PC-3 (cell line): ENCODE data around the gene DNAJC4.

Experiments used
- EZH2 ChIP-seq: fragments of 300-600 bp; sonication (generic); IDR thresholded peaks from one replicate; pipeline ENCODE4 v1.6.1; 2017; ENCODE audit warnings: antibody characterized with exemption, mild to moderate bottlenecking, low read length; ENCODE audit not compliant: unreplicated experiment
- TF ChIP-seq, protein P1 (sequence below): fragments of 300-600 bp; sonication (generic); conservative IDR thresholded peaks from 2 replicates; pipeline ENCODE4 v1.5.1; 2017; ENCODE audit warnings: antibody characterized with exemption, low read depth, mild to moderate bottlenecking, low read length

DNA sequence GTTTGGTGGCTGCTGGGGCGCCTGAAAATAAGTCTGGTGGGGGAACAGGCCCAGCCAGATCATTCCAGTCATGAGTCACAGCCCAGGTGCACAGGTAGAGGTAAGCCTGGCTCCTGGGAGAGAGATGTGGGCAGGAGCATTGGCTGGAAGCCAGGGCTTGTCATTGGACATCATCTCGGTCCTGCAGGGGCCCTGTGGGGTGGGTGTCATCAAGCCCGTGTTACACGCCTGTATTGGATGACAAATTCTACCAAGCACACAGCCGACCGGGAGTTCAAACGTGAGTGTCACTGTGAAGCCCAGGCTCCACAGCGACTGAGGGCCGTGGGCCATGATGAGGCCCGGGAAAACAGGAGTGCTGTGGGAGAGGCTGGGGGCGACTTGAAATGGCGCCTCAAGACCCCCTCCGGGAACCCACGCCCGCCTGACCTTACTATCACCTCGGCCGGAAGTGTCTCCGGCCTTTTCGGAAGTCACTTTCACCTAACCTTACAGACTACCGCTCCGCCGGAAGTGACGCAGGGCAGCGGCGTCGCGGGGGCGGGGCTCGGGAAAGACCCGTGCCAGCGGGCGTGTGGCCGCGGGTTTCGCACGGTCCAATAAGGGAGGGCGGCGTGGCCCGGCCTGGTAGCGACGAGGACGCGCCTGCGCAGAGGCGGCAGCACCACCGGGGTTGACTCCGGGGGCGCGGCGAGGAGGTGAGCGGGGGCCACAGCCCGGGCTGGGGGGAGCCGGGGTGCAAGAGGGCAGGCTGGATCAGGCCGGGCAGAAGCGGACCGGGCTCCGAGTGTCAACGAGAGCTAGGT lies 10.3 kb downstream of the DNAJC4 start, which contains the start of gene FKBP2:
- TF ChIP-seq, protein P1, sequence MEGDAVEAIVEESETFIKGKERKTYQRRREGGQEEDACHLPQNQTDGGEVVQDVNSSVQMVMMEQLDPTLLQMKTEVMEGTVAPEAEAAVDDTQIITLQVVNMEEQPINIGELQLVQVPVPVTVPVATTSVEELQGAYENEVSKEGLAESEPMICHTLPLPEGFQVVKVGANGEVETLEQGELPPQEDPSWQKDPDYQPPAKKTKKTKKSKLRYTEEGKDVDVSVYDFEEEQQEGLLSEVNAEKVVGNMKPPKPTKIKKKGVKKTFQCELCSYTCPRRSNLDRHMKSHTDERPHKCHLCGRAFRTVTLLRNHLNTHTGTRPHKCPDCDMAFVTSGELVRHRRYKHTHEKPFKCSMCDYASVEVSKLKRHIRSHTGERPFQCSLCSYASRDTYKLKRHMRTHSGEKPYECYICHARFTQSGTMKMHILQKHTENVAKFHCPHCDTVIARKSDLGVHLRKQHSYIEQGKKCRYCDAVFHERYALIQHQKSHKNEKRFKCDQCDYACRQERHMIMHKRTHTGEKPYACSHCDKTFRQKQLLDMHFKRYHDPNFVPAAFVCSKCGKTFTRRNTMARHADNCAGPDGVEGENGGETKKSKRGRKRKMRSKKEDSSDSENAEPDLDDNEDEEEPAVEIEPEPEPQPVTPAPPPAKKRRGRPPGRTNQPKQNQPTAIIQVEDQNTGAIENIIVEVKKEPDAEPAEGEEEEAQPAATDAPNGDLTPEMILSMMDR: no peak
- TF ChIP-seq EZH2: no peak
